HG03196 (cell line): Measurements from ENCODE around the gene SRGN.
"Not testable (repeated sequence)": the region's sequence is repeated elsewhere in the genome, so short reads cannot be mapped to it uniquely, and the experiment has no call there.

ENCODE experiments used
- ATAC-seq: cut with Tn5 transposase; IDR thresholded peaks from one replicate; pipeline ENCODE4 v1.9.1; 2021; ENCODE audit not compliant: unreplicated experiment

The SRGN gene

DNA sequence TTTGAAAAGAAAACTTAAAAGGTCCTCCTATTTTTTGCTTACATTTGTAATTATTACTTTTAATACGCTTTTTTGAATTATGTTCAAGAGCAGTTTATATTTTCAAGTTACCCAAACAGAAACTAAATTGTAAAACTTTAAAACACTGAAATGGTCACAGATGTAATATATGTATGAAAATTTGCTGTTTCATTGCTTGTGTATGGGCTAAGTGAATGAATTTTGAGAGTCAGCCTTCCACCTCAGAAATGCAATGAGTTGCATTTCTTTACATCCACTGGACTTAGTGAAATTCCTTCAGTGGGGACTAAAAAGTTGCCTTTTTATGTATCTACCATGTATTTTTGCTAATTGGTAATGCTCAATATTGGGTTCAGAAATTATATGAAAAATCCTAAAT, 37.7 kb downstream of the SRGN start:
- ATAC-seq: no peak

DNA sequence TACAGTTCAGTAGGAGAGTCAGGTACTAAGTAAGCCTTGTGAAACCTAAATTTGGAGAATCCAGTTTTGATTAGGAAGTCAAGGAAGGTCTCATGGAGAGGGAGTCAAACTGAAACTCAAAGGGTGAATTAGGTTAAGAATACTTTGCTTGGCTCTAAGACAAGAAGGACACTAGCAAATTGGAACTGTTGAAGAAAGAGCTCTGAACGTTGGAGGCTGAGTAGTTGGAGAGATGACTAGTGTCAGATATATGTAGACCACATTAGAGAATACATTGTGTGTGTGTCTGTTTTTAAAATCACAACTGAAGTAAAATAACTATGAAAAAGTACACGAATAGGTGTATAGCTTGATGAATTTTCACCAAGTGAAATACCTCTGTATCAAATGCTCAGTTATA, 42.3 kb downstream of the SRGN start:
- no peak for ATAC-seq

DNA sequence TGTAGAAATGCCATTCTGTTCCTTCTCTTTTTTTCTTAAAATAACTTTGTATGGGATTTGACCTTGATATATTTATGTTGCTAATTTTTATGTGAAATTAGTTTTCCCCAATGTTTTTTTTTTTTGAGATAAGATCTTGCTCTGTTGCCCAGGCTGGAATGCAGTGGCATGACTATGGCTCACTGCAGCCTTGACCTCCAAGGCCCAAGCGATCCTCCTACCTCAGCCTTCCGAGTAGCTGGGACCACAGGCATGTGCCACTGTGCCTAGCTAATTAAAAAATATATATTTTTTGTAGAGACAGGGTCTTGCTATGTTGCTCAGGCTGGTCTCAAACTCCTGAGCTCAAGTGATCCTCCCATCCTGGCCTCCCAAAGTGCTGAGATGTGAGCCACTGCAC, 52.1 kb downstream of the SRGN start:
- ATAC-seq: no peak

DNA sequence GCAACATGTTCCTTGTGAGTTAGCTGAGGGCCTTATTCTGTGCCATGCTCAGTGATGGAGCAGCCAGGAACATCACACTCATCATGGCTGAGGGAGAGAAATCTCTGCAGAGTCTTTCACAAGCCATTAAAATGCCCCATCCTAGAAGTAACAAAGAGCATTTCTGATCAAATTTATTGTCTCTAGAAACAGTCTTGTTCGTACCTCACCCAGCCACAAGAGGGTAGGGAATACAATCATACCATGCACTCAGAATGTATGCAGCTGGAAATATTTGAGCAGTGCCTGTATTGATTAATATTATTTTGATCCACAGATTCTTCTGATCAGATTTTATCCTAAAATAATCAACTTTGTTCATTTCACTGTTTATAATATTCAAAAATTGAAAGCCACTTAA, 53.4 kb downstream of the SRGN start:
- no peak for ATAC-seq

DNA sequence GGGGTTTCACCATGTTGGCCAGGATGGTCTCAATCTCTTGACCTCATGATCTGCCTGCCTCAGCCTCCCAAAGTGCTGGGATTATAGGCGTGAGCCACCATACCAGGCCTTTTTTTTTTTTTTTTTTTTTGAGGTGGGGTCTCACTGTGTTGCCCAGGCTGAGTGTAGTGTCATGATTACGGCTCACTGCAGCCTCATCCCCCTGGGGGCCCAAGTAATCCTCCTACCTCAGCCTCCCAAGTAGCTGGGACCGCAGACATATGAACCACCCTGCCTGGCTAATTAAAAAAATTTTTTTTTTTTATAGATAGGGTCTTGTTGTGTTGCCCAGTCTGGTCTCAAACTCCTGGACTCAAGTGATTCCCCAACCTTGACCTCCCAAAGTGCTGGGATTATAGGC, 54.2 kb downstream of the SRGN start:
- not testable (repeated sequence) for ATAC-seq

DNA sequence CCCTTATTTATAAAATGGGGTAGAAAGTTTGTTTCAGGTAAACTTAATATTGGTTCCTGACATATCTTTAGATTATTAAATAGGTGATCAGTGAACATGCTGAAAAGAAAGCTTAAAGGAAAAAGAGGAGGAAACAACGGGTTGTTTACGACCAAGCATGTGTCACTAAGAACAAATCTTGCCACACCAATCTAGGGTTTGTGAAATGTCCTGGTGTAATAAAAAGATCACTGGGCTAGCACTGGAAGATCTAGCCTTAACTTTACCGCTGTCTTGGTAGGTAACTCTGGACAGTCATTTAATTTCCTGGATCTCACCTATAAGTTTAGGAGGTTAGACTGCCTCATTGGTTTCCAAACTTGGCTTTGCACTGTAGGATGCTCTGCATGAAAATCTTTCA, 55.1 kb downstream of the SRGN start:
- no peak for ATAC-seq

DNA sequence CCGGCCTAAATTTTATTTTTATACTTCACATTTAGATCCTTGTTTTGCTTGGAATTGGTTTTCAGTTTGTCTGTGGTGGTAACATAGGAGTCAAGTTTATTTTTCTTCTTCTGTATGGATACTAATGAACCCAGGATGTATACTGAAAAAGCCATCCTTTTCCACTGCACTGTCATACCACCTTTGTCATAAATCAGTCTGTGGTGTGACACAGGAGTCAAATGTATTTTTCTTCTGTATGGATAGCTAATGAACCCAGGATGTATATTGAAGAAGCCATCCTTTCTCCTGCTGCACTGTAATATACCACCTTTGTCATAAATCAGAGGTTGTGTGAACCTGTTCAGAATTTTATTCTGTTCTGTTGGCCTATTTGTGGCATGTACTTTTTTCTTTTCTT, 57.4 kb downstream of the SRGN start:
- no peak for ATAC-seq

DNA sequence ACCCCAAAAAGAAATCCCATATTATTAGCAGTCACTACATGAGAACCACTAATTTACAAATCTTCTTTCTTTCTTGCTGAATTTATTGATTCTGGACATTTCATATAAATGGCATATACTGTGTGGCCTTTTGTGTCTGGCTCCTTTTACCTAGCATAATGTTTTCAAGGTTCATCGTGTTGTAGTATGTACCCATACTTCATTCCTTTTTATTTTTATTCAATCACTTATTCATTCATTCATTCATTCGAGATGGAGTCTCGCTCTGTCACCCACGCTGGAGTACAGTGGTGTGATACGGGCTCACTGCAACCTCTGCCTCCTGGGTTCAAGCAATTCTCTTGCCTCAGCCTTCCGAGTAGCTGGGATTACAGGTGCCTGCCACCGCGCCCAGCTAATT, 58.0 kb downstream of the SRGN start:
- ATAC-seq: no peak

DNA sequence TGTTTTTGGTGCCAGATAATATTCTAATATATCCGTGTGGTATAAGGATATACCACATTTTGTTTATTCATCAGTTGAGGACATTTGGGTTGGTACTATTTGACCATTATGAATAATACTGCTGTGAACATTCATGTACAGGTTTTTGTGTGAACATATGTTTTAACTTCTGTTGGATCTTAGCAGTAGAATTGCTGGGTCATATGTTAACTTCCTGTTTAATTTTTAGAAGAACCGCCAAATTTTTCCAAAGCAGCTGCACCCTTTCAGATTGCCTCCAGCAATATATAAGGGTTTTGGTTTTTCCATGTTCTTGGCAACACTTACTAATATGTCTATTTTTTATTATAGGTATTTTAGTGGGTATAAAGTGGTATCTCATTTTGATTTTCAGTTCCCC, 58.9 kb downstream of the SRGN start:
- ATAC-seq: no peak

DNA sequence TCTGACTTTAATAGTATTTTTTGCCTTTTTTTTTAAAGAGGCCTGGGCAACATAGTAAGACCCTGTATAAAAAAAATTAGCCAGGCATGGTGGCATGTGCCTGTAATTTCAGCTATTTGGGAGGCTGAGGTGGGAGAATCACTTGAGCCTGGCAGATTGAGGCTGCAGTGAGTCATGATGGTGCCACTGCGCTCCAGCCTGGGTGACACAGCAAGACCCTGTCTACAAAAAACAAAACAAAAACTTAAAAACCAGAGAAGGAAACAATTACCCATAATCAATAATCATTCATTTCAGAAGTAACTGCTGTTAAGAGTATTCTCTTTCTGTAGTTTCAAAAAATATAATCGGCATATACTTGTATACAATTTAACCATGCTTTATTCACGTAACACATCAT, 64.1 kb downstream of the SRGN start:
- no peak for ATAC-seq

DNA sequence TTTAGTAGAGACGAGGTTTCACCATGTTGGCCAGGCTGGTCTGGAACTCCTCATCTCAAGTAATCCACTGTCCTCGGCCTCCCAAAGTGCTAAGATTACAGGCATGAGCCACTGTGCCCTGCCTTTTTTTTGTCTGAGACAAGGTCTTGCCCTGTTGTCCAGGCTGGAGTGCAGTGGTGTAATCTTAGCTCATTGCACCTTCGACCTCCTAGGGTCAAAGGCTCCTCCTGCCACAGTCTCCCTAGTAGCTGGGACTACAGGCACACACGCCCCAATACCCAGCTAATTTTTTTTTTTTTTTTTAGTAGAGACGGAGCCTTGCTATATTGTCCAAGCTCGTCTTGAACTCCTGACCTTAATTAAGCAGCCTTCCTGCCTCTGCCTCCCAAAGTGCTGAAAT, 65.3 kb downstream of the SRGN start:
- no peak for ATAC-seq
